ENCODE results near the gene METAP2. TPM values are rescaled to one million over a fixed set of nuclear protein-coding genes. Genes with fewer than 3 reads are reported as not detected.

The METAP2 gene
- total RNA-seq, 2 experiments from 2014 or later, result 60.2 to 66.3 TPM

- intact Hi-C loops (cut with DNase I, micrococcal nuclease), result loop anchor here in 1 of 2 experiments (10.0 kb wide), 1 partner anchor 297 kb away; the partner anchor contains the start of gene SNRPF
- Mint-ChIP-seq H3K27ac (no peak overlapping the region), H3K27me3 (no peaks in the 10 kb centered on the region), H3K4me1 (ENCODE audit: low read depth) (peaks cover 17% of the 10 kb centered on the region), H3K36me3 (ENCODE audit: low read depth) (no peaks in the 10 kb centered on the region), H3K9me3 (no peaks in the 10 kb centered on the region), H3K4me3 (no peak overlapping the region)
- ATAC-seq (ENCODE audit: poor library complexity), result no peak
- ChIA-PET CTCF (interaction anchor here (1.2 kb wide), 1 partner anchor 23 kb away, joined by 4 read pairs; no protein-coding TSS in a partner anchor), POLR2A (no interaction called here)
- no peak overlapping the region for H3K4me3 ChIP-seq (ENCODE audit: low read length)
- H3K36me3 ChIP-seq (ENCODE audit: insufficient read depth, low read length), result no peaks in the 10 kb centered on the region
- DNase-seq, result no peak
- H3K4me1 ChIP-seq (ENCODE audit: insufficient read depth, low read length), result peaks cover 6% of the 10 kb centered on the region
- no peak for TF ChIP-seq CTCF (IDR thresholded peaks at IDR 0.05)
- no peaks in the 10 kb centered on the region for H3K27me3 ChIP-seq (ENCODE audit: control insufficient read depth in 1 of 2, insufficient read depth in 2 of 2, low read length in 2 of 2)
- no peak overlapping the region for H3K27ac ChIP-seq (ENCODE audit: low read depth in 1 of 2, low read length in 2 of 2)
- no peaks in the 10 kb centered on the region for H3K9me3 ChIP-seq (ENCODE audit: control insufficient read depth in 1 of 2, insufficient read depth in 1 of 2, low read length in 2 of 2)
These were observed 83.7 kb downstream of the METAP2 start for GRCh38 chr12:95557625-95558024.

Other genes with a start within 250 kb of the METAP2 start
- 1 to 10 TPM; 1.3 to 1.5 TPM for gene USP44, start 77.3 kb downstream of the METAP2 start, total RNA-seq

Data from CD4-positive, alpha-beta T cell (primary cell).